Stimulated activated naive CD8-positive, alpha-beta T cell treated with anti-CD3 and anti-CD28 coated beads, Interleukin-15, amount 100 ng/mL, for 72 hours (primary cell): Measurements from ENCODE around the gene HMGCL.
"Not testable (repeated sequence)": the region's sequence is repeated elsewhere in the genome, so short reads cannot be mapped to it uniquely, and the experiment has no call there.

Experiments used
- ATAC-seq: fragments of 150-1000 bp; cut with Tn5 transposase; 2 replicates; pipeline ENCODE4 v1.10.0; 2021; ENCODE audit warnings: mild to moderate bottlenecking, moderate library complexity
- DNase-seq, 2 donors: peaks; one replicate each; pipeline ENCODE4 v3.0.0; 2021 to 2022
- H3K27ac Mint-ChIP-seq, 2 donors: one replicate each; pipeline ENCODE4 v1.8.0; 2022; ENCODE audit warnings: mild to moderate bottlenecking in 2 of 2, mixed read lengths in 2 of 2, moderate library complexity in 2 of 2
- H3K27me3 Mint-ChIP-seq: one replicate; pipeline ENCODE4 v1.8.0; 2022; ENCODE audit warnings: mixed read lengths
- H3K4me1 Mint-ChIP-seq: one replicate; pipeline ENCODE4 v1.8.0; 2022; ENCODE audit warnings: mild to moderate bottlenecking, mixed read lengths
- H3K4me3 Mint-ChIP-seq, 2 donors: one replicate each; pipeline ENCODE4 v1.8.0; 2022; ENCODE audit warnings: mild to moderate bottlenecking in 2 of 2, mixed read lengths in 2 of 2, moderate library complexity in 1 of 2
- H3K9me3 Mint-ChIP-seq, 2 donors: one replicate each; pipeline ENCODE4 v1.8.0; 2022; ENCODE audit warnings: mixed read lengths in 2 of 2

HMGCL gene

DNA sequence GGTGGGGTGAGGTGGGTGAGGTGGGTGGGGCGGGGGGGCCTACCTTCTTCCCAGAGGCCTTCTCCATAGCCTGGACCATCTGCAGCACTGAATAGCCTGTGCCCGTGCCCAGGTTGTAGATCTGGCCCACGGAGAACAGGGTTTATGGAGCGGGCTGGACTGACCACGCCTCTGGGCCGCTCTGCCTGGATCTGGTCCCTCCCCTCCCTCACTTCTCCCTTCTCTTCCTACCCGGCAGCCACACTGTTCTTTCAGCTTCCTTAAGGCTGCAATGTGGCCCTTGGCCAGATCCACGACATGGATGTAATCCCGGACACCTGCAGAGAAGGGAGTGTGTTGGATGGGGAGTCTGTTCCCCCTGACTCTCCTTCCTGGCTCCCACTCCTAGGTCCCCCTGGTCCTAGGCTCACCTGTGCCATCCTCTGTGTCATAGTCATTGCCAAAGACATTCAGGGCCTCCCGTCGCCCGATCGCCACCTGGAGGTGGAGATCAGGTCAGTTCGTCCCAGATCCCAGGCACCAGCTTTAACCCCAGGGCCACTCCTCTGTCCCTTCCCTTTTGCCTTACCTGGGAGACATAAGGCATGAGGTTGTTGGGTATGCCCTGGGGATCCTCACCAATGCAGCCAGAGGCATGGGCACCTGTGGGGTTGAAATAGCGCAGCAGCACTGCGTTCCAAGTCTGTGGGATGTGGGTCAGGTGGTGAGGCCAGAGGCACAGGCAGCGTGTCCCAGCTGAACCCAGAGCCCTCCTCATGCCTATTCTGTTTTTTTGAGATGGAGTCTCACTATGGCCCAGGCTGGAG, 28.6 kb downstream of the HMGCL start:
- no peak for DNase-seq
- no peak for ATAC-seq
- Mint-ChIP-seq H3K27me3 (no peaks in the 10 kb centered on the region), H3K4me1 (peaks cover 63% of the 10 kb centered on the region), H3K9me3 (no peaks in the 10 kb centered on the region), H3K4me3 (no peak overlapping the region), H3K27ac (no peak overlapping the region)

DNA sequence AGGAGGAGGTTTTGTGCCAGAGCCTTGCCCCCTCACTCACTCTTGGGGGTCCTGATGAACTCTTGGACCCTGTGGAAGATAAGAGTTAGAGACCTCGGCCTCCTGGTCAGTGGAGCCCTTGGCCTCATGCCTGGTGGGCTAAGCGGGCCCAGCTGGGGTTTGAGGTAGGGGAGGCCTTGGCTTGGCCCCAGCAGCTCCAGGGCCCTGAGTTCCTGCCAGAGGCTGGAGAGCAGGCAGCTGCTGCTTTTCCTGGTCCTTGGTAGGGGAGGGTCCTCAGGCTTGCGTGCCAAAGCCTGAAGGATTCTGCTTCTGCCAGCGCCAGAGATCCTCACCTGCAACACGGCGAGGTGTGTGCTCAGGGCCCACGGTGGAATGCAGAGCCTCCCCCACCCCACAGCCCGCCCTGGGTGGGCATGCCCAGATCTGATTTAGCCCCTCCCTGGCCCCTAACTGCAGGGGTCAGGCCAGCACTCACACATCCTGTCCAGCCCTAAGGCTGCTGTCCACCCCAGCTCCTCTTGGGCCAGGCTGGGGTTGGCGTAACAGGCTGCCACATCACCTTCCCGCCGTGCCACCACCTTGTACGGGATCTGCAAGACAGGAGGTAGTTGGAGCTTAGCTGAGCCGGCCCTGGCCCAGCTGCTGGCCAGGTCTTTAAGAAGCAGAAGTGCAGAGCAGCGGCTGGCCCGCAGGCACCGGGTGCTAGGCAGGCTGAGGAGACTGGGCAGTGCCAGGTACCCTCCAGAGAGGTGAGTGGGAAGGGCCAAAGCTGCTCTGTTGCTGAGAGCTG, 29.4 kb downstream of the HMGCL start:
- Mint-ChIP-seq H3K4me3 (no peak overlapping the region), H3K27ac (peak overlapping the region in 1 of 2 donors; percentile 65), H3K27me3 (no peaks in the 10 kb centered on the region), H3K4me1 (peaks cover 60% of the 10 kb centered on the region), H3K9me3 (no peaks in the 10 kb centered on the region)
- no peak for DNase-seq
- ATAC-seq, result no peak

DNA sequence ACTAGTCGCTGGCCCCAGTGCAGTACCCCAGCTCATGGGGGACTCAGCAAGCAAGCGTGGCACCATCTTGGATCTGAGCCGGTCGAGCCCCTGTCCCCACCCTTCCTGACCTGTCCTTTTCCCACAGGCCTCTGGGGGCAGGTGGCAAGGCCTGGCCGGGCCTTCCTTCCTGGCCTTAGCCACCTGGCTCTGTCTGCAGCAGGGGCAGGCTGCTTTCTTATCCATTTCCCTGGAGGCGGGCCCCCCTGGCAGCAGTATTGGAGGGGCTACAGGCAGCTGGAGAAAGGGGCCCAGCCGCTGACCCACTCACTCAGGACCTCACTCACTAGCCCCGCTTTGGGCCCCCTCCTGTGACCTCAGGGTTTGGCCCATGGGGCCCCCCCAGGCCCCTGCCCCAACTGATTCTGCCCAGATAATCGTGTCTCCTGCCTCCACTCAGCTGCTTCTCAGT, 30.5 kb downstream of the HMGCL start:
- not testable (repeated sequence) for DNase-seq, H3K9me3 Mint-ChIP-seq, ATAC-seq, H3K27me3 Mint-ChIP-seq, H3K27ac Mint-ChIP-seq
- Mint-ChIP-seq H3K4me1 (peaks cover 67% of the 10 kb centered on the region), H3K4me3 (peak overlapping the region in 1 of 2 donors; percentile 5)

- Mint-ChIP-seq H3K27me3 (no peaks in the 10 kb centered on the region), H3K4me1 (peaks cover 61% of the 10 kb centered on the region), H3K27ac (no peak overlapping the region), H3K4me3 (no peak overlapping the region), H3K9me3 (no peaks in the 10 kb centered on the region)
- ATAC-seq (no peak), DNase-seq (no peak)
These were observed 31.1 kb downstream of the HMGCL start for GRCh38 chr1:23793861-23794731.

GRCh38 chr1:23793018-23793781, 32.0 kb downstream of the HMGCL start:
- ATAC-seq (peak; percentile 30), DNase-seq (peak in 1 of 2 donors; percentile 49)
- no peaks in the 10 kb centered on the region for H3K9me3 Mint-ChIP-seq
- H3K4me1 Mint-ChIP-seq, result peaks cover 52% of the 10 kb centered on the region
- H3K27ac Mint-ChIP-seq, result peak overlapping the region; percentile 63 to 72
- H3K27me3 Mint-ChIP-seq, result no peaks in the 10 kb centered on the region
- H3K4me3 Mint-ChIP-seq, result peak overlapping the region; percentile 29 to 46

DNA sequence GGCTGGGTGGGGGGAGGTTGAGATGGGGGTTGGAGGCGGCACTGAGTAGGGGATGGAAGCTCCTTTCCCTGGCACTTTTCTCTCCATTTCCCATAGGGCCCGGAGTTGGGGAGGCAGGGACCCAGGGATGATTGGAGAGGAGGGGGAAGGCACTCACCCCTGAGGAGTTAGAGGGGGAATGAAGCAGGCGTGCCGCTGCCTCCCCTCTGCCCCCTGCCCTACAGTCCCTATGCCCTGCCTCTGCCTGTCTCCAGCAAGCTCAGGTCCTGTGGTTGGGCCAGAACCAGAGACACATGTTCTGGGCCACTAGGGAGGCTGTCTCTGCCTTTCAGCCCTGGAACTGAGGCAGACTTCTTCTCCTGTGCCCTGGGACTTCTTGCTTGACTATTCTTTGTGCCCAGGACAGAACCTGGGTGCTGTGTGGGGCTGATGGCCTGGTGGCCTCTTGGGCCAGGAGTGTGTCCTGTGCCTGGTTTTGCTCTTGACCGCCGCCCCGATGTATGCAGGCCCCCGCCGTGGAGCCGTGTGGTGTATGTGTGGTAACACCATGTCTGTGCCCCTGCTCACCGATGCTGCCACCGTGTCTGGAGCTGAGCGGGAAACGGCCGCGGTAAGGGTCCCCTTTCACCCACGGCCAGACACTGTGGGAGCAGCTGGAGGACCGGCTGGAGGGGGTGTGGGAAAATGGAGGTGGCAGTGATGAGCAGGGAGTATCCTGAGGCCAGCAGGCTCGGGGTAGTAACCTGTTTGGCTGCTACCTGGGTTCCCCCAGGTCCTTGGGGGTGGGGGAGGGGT, 32.9 kb downstream of the HMGCL start:
- Mint-ChIP-seq H3K4me3 (peak overlapping the region; percentile 86 to 94), H3K27me3 (no peaks in the 10 kb centered on the region), H3K27ac (peak overlapping the region in 1 of 2 donors; percentile 19), H3K4me1 (peaks cover 52% of the 10 kb centered on the region), H3K9me3 (no peaks in the 10 kb centered on the region)
- ATAC-seq (no peak), DNase-seq (no peak)

GRCh38 chr1:23791516-23792047, 33.6 kb downstream of the HMGCL start:
- H3K27ac Mint-ChIP-seq, result peak overlapping the region; percentile 98 to 99
- DNase-seq (peak; percentile 28 to 37), ATAC-seq (peak; percentile 47)
- no peaks in the 10 kb centered on the region for H3K9me3 Mint-ChIP-seq
- peak overlapping the region; percentile 86 to 94 for H3K4me3 Mint-ChIP-seq
- H3K4me1 Mint-ChIP-seq, result peaks cover 52% of the 10 kb centered on the region
- H3K27me3 Mint-ChIP-seq, result no peaks in the 10 kb centered on the region

- Mint-ChIP-seq H3K9me3 (no peaks in the 10 kb centered on the region), H3K27ac (peak within 1 kb of the TSS; percentile 98 to 99), H3K4me3 (peak within 1 kb of the TSS; percentile 86 to 94), H3K27me3 (no peaks in the 10 kb centered on the region), H3K4me1 (peaks cover 52% of the 10 kb centered on the region)
- DNase-seq, result peak; percentile 79 to 86
- peak; percentile 88 for ATAC-seq
These were observed 34.3 kb downstream of the HMGCL start, which contains the start of gene LYPLA2 for GRCh38 chr1:23790696-23791515. LYPLA2 (plus strand) TSS chr1:23791145; CDS start chr1:23792683, 1,538 bp downstream.

- Mint-ChIP-seq H3K9me3 (no peaks in the 10 kb centered on the region), H3K4me1 (peaks cover 35% of the 10 kb centered on the region), H3K27ac (no peak overlapping the region), H3K27me3 (no peaks in the 10 kb centered on the region), H3K4me3 (no peak overlapping the region)
- DNase-seq (no peak), ATAC-seq (no peak)
These were observed 36.5 kb downstream of the HMGCL start for GRCh38 chr1:23788695-23789094.

DNA sequence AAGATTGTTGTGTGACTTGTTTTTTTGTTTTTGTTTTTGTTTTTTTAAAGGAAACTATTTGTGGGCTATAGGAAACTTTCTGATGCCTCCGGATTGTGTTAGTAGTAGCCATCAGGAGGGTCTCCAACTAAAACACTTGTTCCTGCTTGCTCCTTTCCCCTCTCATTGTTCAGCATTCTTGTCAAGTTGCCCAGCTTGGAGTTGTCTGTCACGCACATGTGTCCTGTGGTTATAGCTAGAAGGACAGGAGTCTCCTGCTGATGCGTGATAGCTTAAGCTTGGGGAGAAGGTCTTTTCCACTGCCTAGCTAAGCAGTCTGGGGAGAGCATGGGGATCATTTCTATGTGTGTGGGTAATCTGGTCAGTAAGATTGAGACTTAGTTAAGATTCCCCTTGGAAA, 37.5 kb downstream of the HMGCL start:
- Mint-ChIP-seq H3K4me3 (no peak overlapping the region), H3K4me1 (peaks cover 25% of the 10 kb centered on the region), H3K27ac (no peak overlapping the region), H3K9me3 (no peaks in the 10 kb centered on the region), H3K27me3 (no peaks in the 10 kb centered on the region)
- DNase-seq, result no peak
- ATAC-seq, result no peak

- no peak overlapping the region for H3K4me3 Mint-ChIP-seq
- peaks cover 14% of the 10 kb centered on the region for H3K4me1 Mint-ChIP-seq
- H3K9me3 Mint-ChIP-seq, result no peaks in the 10 kb centered on the region
- H3K27ac Mint-ChIP-seq, result no peak overlapping the region
- no peaks in the 10 kb centered on the region for H3K27me3 Mint-ChIP-seq
- no peak for DNase-seq
- no peak for ATAC-seq
These were observed 40.4 kb downstream of the HMGCL start for GRCh38 chr1:23784846-23785245.

DNA sequence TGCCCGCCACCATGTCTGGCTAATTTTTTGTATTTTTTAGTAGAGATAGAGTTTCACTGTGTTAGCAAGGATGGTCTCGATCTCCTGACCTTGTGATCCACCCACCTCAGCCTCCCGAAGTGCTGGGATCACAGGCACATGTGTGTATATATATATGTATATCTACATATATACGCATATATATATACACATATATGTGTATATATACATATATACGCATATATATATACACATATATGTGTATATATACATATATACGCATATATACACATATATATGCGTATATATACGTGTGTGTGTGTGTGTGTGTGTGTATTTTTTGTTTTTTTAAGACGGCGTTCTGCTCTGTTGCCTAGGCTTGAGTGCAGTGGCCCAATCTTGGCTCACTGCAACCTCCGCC, 42.1 kb downstream of the HMGCL start:
- not testable (repeated sequence) for H3K9me3 Mint-ChIP-seq, H3K4me3 Mint-ChIP-seq, ATAC-seq, DNase-seq, H3K27me3 Mint-ChIP-seq, H3K27ac Mint-ChIP-seq
- peaks cover 24% of the 10 kb centered on the region for H3K4me1 Mint-ChIP-seq

GRCh38 chr1:23779826-23780371, 45.3 kb downstream of the HMGCL start:
- Mint-ChIP-seq H3K4me3 (peak overlapping the region; percentile 89 to 96), H3K9me3 (no peaks in the 10 kb centered on the region), H3K27me3 (no peaks in the 10 kb centered on the region), H3K4me1 (peaks cover 46% of the 10 kb centered on the region), H3K27ac (no peak overlapping the region)
- DNase-seq, result no peak
- ATAC-seq, result no peak
